Tibial nerve (tissue), 4 donors: Measurements from ENCODE around the gene RFNG.

ENCODE experiments used
- CTCF ChIP-seq, 5 experiments: fragments of 200-600 bp in 3 of 5; fragments of 450-650 bp in 2 of 5; sonication (generic) in 3 of 5; IDR thresholded peaks; one replicate each; pipeline ENCODE4 v1.5.1; 2016 to 2019; ENCODE audit warnings: antibody characterized with exemption in 5 of 5, mild to moderate bottlenecking in 3 of 5, moderate library complexity in 2 of 5
- EP300 ChIP-seq, 2 donors: sonication (generic); formaldehyde crosslinking; IDR thresholded peaks; one replicate each; pipeline ENCODE4 v1.6.1; 2017; ENCODE audit warnings: antibody characterized with exemption in 2 of 2, mild to moderate bottlenecking in 1 of 2
- POLR2A ChIP-seq, 2 donors: fragments of 450-650 bp; IDR thresholded peaks; one replicate each; pipeline ENCODE4 v1.6.1; 2017; ENCODE audit warnings: antibody characterized with exemption in 2 of 2, mild to moderate bottlenecking in 2 of 2, moderate library complexity in 2 of 2

DNA sequence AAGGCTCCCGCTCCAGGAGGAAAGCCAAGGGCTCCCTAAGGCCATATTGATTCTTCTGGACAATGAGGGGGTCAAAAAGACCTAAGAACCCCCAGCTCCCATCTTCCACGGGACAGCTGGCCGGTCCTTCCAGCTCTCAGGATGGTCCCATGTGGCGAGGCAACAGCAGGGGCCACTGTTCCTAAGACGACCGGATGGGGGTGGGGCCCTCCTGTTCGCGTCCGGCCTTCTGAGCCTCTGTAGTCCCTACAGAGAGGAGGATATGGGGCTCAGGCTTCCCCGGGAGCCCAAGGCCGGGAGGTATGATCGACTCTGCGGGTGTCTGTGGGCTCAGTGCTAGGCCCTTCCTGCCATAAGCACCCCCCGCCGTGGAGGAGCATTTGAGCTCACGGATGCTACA, 8.1 kb downstream of the RFNG start:
- no peak for TF ChIP-seq CTCF (IDR thresholded peaks at IDR 0.05)
- TF ChIP-seq EP300 (IDR thresholded peaks at IDR 0.05) = no peak
- TF ChIP-seq POLR2A (IDR thresholded peaks at IDR 0.05) = no peak
